Activated T-helper 17 cell treated with anti-CD3 and anti-CD28 coated beads, Interleukin-2, amount 50 U/mL, for 72 hours (primary cell): ENCODE results near the gene EFCAB12. TPM values are rescaled to one million over a fixed set of nuclear protein-coding genes. Genes with fewer than 3 reads are reported as not detected.

ENCODE experiments used
- total RNA-seq, 2 donors: library from RNA; stranded (reverse); gene quantifications; one replicate each; pipeline ENCODE4 v1.2.3, GENCODE V29; 2022

Gene EFCAB12
- total RNA-seq, 2 donors from 2014 or later, result 0.63 to 1.7 TPM

Other genes starting within 250 kb of the EFCAB12 start
- gene CNBP, start 244.7 kb downstream of the EFCAB12 start, total RNA-seq, result 100 to 1,000 TPM; 188 to 274 TPM
- gene COPG1, start 179.0 kb downstream of the EFCAB12 start, total RNA-seq, result 100 to 1,000 TPM; 150 to 157 TPM
- 10 to 100 TPM; 52.5 to 55.3 TPM for gene HMCES, start 149.8 kb downstream of the EFCAB12 start, total RNA-seq
- 10 to 100 TPM; 38.4 to 44.4 TPM for gene MBD4, start 11.3 kb upstream of the EFCAB12 start, total RNA-seq
- gene IFT122, start 11.6 kb upstream of the EFCAB12 start, total RNA-seq, result 10 to 100 TPM; 19.3 to 33.4 TPM
- not detected for gene RHO, start 100.0 kb upstream of the EFCAB12 start, total RNA-seq
- not detected for gene H1-8, start 114.5 kb upstream of the EFCAB12 start, total RNA-seq
- 1 to 10 TPM; 6.2 to 7.4 TPM for gene PLXND1, start 178.0 kb upstream of the EFCAB12 start, total RNA-seq